ENCODE data around the gene APOLD1.
"Not testable (repeated sequence)": the region's sequence is repeated elsewhere in the genome, so short reads cannot be mapped to it uniquely, and the experiment has no call there.

The APOLD1 gene

GRCh38 chr12:12786706-12787601, 1.5 kb downstream of the APOLD1 start:
- DNase-seq, result peak; percentile 16

DNA sequence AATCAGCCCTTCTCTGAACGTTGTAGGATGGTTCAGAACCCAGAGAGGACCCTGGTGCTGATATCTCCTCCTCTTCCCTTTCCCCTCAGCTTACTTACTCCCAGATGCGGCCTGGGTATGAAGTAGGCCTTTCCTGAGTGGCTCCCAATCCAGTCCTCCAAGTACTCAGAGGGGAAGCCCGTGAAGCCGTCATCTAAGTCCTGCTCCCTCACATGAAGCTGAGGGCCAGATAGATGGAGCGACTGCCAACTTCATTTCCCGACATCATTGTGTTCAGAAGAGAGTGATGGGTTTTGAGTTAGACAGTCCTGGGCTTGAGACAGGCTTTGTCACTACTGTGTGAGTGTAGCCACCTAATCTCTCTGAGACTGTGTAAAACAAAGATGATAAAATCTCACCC, 2.7 kb downstream of the APOLD1 start:
- no peak for DNase-seq

GRCh38 chr12:12788675-12789368, 3.4 kb downstream of the APOLD1 start:
- DNase-seq, result peak; percentile 62

GRCh38 chr12:12790956-12791355, 5.5 kb downstream of the APOLD1 start:
- no peak for DNase-seq

GRCh38 chr12:12791756-12792369, 6.4 kb downstream of the APOLD1 start:
- DNase-seq, result peak; percentile 92

GRCh38 chr12:12792421-12792820, 7.0 kb downstream of the APOLD1 start:
- no peak for DNase-seq

DNA sequence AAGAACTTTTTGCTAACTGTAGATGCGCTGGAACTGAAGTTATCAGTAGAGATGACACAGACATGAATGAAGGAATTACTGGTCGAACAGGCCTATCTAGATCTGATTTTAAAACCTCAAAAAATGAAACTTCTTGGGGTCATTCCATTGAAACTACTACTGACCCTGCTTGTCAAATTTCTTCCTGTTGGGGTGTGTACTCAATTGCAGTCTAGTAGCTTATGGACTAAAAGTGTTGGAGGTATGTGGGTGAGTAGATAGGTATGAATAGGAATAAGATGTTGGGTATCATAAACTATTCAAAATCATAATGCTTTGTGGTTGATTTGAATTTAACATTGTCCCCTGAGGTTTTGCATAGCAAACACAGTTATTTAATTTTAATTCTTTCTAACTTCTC, 9.2 kb downstream of the APOLD1 start:
- no peak for DNase-seq

DNA sequence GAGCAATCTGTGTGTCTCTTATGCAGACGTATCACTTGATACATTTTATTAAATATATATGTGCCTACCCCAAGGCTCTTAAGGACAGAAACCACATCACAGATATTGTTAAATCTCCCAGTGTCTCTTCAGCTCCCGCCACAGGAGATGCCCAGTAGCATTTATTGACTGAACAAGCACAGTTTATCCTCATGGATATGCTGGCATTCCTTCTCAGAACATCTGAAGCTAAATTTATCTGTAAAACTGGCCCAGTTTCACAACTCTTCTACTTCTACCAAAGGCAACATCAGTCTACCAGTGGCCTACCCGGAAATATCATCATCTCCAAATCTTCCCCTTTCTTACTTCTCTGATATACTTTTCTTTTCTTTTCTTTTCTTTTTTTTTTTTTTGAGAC, 10.7 kb downstream of the APOLD1 start:
- no peak for DNase-seq

DNA sequence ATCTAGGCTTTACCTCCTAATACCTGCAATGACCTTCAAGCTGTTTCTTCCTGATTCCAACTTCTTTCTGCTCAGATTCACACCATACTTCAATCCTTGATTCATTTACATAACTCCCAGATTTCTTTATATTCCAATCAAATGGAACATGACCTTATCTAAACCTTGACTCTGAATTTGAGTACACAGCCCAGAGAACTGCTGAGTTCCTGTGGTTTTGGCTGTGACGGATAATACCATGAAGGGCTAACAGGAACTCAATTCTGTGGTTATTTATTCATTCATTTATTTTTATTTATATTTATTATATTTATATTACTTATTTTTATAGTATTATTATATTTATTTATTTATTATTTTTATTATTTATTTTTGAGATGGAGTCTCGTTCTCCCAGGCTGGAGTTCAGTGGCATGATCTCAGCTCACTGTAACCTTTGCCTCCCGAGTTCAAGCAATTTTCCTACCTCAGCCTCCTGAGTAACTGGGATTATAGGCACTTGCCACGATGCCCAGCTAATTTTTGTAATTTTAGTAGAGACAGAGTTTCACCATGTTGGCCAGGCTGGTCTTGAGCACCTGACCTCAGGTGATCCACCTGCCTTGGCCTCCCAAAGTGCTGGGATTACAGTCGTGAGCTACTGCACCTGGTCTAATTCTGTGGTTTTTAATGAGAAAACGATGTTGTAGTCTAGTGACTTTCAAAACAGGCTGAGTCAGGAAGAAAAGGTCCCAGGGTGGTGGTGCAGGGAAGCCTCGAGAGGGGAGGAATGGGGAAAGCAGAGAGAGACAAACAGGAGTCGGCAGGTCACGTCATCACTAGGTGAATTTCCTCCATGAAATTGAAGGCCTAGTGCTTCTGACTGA, 11.7 kb downstream of the APOLD1 start:
- DNase-seq, result no peak

DNA sequence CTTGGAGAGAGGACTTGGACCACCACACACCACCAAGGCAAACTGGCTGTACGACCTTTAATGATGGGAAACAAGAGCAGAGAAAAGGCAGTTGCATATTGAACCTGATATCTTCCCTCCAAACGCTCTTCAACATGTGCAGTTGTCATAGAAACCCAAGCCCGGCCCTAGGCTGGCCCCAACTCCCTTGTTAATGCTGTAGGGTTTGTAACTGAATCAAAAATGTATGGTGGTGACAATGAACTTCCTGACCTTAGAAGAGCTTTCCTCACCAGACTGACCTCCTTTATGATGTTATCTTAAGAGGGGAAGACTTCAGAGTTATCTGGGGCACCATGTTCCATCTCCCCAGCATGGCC, 12.3 kb downstream of the APOLD1 start:
- no peak for DNase-seq

DNA sequence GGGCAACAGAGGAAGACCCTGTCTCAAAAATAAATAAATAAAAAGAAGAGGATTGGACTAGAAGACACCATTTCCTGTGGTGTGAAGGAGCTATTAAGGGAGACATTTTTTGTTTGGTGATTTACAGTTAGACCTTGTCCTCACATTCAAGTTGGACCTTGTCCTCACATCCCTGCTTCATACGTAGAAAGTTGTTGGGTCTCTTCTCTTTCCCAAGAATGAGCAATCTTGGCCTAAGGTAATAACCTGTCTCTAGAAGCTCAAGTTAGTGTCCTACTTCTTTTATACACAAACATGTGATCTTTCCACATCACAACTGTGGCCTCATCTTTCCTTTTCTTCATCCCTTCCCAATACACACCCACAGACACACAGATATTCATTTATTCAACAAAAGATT, 13.0 kb downstream of the APOLD1 start:
- DNase-seq, result no peak

- DNase-seq, result no peak
Measured at GRCh38 chr12:12799163-12799920, 13.9 kb downstream of the APOLD1 start.

DNA sequence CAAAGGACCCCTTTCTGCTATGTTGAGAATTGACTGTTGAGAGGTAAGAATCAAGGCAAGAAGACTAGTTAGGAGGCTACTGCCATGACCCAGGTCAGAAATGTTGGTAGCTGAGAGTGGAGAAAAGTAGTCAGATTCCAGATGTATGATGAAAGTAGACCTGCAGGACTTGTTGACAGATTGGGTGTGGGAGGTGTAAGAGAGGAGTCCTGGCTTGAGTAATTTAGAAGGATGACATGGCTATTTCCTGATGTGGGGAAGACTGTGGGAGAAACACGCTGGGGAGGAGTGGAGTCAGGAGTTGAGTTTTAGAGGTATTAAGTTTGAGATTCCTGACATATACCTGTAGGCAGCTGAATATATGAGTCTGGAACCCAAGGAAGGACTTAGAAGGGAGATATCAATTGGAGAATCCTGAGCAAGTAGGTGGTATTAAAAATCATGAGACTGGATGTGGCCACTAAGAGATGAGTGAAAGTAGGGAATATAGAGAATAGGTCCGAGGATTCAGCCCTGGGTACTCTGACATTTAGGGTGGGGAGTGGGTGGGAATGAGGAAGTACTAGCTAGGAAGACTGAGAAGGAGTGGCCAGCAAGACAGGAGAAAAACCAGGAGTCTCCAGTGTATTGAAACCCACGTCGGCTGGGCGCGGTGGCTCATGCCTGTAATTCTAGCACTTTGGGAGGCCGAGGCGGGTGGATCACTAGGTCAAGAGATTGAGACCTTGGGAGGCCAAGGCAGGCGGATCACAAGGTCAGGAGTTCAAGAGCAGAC, 15.1 kb downstream of the APOLD1 start:
- DNase-seq, result no peak

GRCh38 chr12:12801656-12802055, 16.2 kb downstream of the APOLD1 start:
- DNase-seq, result not testable (repeated sequence)

GRCh38 chr12:12803186-12803585, 17.7 kb downstream of the APOLD1 start:
- DNase-seq, result no peak

DNA sequence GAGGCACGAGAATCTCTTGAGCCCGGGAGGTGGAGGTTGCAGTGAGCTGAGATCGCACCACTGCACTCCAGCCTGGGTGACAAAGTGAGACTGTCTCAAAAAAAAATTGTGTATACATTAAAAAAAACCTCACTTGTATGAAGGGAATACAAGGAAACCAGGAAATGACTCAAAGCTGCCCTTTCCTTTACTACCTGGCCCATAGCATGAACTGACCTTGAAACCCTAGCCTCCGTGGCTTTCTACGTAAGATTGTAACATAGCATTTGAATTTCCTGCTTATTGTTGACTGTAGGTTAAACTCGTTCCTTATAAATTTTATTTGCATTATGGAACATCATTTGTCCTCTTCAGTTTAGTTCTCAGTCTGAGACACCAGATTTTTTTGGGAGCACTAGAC, 18.6 kb downstream of the APOLD1 start:
- no peak for DNase-seq

GRCh38 chr12:12804432-12804886, 19.0 kb downstream of the APOLD1 start:
- DNase-seq, result no peak

DNA sequence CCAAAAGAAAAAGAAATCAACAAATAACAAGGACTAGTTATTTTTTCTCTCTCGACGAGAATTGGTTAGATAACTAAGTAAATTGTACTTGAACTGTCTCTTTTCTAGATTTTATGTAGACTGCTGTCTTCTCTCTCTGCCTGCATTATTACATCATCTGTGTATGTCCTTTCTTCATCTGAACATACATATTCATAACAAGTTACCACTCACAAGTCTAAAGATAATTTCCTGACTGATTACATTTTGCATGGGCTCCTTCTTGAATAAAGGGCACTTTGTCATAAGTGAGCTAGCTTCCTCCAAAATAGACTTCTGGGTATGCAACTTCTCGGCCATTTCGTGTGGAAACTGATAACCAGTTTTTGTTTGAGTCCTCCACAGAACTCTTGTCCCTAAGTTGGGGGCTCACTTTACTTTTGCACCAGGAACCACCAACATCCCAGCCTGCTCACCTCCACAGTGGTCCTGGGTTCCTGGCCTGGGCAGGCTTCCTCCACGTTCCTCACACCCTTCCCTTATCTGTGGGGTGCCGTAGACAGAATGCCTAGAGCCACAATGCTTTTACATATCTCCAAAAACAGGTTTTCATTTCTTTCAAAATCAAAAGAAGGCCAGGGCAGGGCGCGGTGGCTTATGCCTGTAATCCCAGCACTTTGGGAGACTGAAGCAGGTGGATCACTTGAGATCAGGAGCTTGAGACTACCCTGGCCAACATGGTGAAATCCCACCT, 21.5 kb downstream of the APOLD1 start:
- DNase-seq, result no peak

DNA sequence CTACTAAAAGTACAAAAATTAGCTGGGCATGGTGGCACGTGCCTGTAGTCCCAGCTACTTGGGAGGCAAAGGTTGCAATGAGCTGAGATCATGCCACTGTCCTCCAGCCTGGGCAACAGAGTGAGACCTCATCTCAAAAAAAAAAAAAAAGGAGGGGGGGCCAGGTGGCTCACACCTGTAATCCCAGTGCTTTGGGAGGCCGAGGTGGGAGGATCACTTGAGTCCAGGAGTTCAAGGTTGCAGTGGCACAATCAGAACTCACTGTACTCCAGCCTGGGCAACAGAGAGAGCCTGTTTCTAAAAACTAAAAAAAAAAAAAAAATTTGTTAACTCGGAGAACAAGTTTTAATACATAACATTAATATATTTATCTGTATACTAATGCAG, 22.1 kb downstream of the APOLD1 start:
- DNase-seq, result not testable (repeated sequence)

GRCh38 chr12:12807970-12808702, 22.7 kb downstream of the APOLD1 start:
- no peak for DNase-seq
